Mucosa of rectum (tissue), 2 donors: ENCODE results near the gene ARMC9.

Experiments used
- H3K27ac ChIP-seq, 2 donors: one replicate each; pipeline ENCODE4 v1.7.0; 2013; ENCODE audit warnings: inconsistent platforms in 2 of 2, low read depth in 2 of 2, low read length in 2 of 2
- H3K27me3 ChIP-seq, 2 donors: one replicate each; pipeline ENCODE4 v1.7.0; 2013; ENCODE audit warnings: low read length in 2 of 2; ENCODE audit not compliant: control insufficient read depth in 2 of 2, insufficient read depth in 2 of 2
- H3K36me3 ChIP-seq, 2 donors: one replicate each; pipeline ENCODE4 v1.7.0; 2013; ENCODE audit warnings: low read length in 2 of 2; ENCODE audit not compliant: control insufficient read depth in 2 of 2, insufficient read depth in 2 of 2
- H3K4me1 ChIP-seq, 2 donors: one replicate each; pipeline ENCODE4 v1.7.0; 2013; ENCODE audit warnings: low read length in 2 of 2, mild to moderate bottlenecking in 1 of 2; ENCODE audit not compliant: control insufficient read depth in 2 of 2, insufficient read depth in 2 of 2
- H3K4me3 ChIP-seq, 2 donors: one replicate each; pipeline ENCODE4 v1.7.0; 2013; ENCODE audit warnings: low read length in 2 of 2
- H3K9ac ChIP-seq, 2 donors: one replicate each; pipeline ENCODE4 v1.7.0; 2013; ENCODE audit warnings: low read length in 2 of 2, low read depth in 1 of 2, mild to moderate bottlenecking in 1 of 2
- H3K9me3 ChIP-seq, 2 donors: one replicate each; pipeline ENCODE4 v1.7.0; 2013; ENCODE audit warnings: low read length in 2 of 2; ENCODE audit not compliant: control insufficient read depth in 2 of 2
- donor health status: healthy.
- donor health status: Normal muscosa, but diverticular disease.

Gene ARMC9

GRCh38 chr2:231321021-231321420 is 122.6 kb downstream of the ARMC9 start:
- no peaks in the 10 kb centered on the region for H3K27me3 ChIP-seq
- H3K9me3 ChIP-seq, result no peaks in the 10 kb centered on the region
- H3K4me3 ChIP-seq, result no peak overlapping the region
- no peak overlapping the region for H3K9ac ChIP-seq
- H3K4me1 ChIP-seq, result no peaks in the 10 kb centered on the region
- H3K27ac ChIP-seq, result peak overlapping the region; percentile 13 to 25
- peaks cover 0 to 4% of the 10 kb centered on the region in 2 donors for H3K36me3 ChIP-seq

GRCh38 chr2:231321556-231322334 is 123.3 kb downstream of the ARMC9 start:
- Histone ChIP-seq H3K9me3 (no peaks in the 10 kb centered on the region), H3K36me3 (peaks cover 0 to 4% of the 10 kb centered on the region in 2 donors), H3K9ac (no peak overlapping the region), H3K4me3 (no peak overlapping the region), H3K27me3 (no peaks in the 10 kb centered on the region), H3K27ac (peak overlapping the region in 1 of 2 donors; percentile 6), H3K4me1 (no peaks in the 10 kb centered on the region)

GRCh38 chr2:231323316-231323715 is 124.9 kb downstream of the ARMC9 start:
- no peaks in the 10 kb centered on the region for H3K4me1 ChIP-seq
- no peak overlapping the region for H3K4me3 ChIP-seq
- H3K9me3 ChIP-seq, result no peaks in the 10 kb centered on the region
- H3K27ac ChIP-seq, result no peak overlapping the region
- H3K36me3 ChIP-seq, result peaks cover 0 to 4% of the 10 kb centered on the region in 2 donors
- H3K27me3 ChIP-seq, result no peaks in the 10 kb centered on the region
- no peak overlapping the region for H3K9ac ChIP-seq

- Histone ChIP-seq H3K9me3 (no peaks in the 10 kb centered on the region), H3K4me3 (no peak overlapping the region), H3K4me1 (no peaks in the 10 kb centered on the region), H3K36me3 (no peaks in the 10 kb centered on the region), H3K27me3 (no peaks in the 10 kb centered on the region), H3K27ac (no peak overlapping the region), H3K9ac (no peak overlapping the region)
Measured at GRCh38 chr2:231325826-231326225, 127.4 kb downstream of the ARMC9 start.

DNA sequence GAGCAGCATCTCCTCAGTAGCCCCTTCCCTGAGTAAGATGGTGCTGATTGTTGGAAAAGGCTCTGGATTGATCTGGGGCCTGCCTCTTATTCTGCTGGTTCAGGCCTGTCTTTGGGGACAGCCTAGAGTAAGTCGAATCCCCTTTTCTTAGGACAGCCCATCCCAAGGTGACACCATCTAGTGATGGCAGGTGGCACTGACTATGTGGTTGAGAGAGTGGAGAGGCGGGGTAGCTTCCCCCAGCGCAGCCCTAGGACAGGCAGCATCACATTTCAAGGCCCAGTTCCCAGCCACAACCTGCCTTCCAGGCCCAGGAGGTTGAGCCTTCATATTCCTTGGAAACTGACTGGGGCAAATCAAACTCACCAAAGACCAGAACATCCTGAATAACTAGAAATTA is 128.0 kb downstream of the ARMC9 start:
- no peaks in the 10 kb centered on the region for H3K4me1 ChIP-seq
- no peak overlapping the region for H3K9ac ChIP-seq
- no peaks in the 10 kb centered on the region for H3K27me3 ChIP-seq
- no peaks in the 10 kb centered on the region for H3K36me3 ChIP-seq
- H3K9me3 ChIP-seq, result no peaks in the 10 kb centered on the region
- no peak overlapping the region for H3K27ac ChIP-seq
- H3K4me3 ChIP-seq, result no peak overlapping the region

- Histone ChIP-seq H3K4me3 (no peak overlapping the region), H3K27me3 (no peaks in the 10 kb centered on the region), H3K4me1 (no peaks in the 10 kb centered on the region), H3K9me3 (no peaks in the 10 kb centered on the region), H3K9ac (no peak overlapping the region), H3K27ac (no peak overlapping the region), H3K36me3 (peaks cover 0 to 5% of the 10 kb centered on the region in 2 donors)
Measured at GRCh38 chr2:231330311-231330710, 131.9 kb downstream of the ARMC9 start.

- Histone ChIP-seq H3K27ac (no peak overlapping the region), H3K36me3 (peaks cover 0 to 5% of the 10 kb centered on the region in 2 donors), H3K9me3 (no peaks in the 10 kb centered on the region), H3K4me1 (no peaks in the 10 kb centered on the region), H3K9ac (no peak overlapping the region), H3K4me3 (no peak overlapping the region), H3K27me3 (no peaks in the 10 kb centered on the region)
Measured at GRCh38 chr2:231331533-231331932, 133.1 kb downstream of the ARMC9 start.

- H3K27me3 ChIP-seq, result no peaks in the 10 kb centered on the region
- H3K36me3 ChIP-seq, result peaks cover 0 to 5% of the 10 kb centered on the region in 2 donors
- no peak overlapping the region for H3K4me3 ChIP-seq
- H3K27ac ChIP-seq, result no peak overlapping the region
- no peak overlapping the region for H3K9ac ChIP-seq
- H3K4me1 ChIP-seq, result no peaks in the 10 kb centered on the region
- H3K9me3 ChIP-seq, result no peaks in the 10 kb centered on the region
Measured at GRCh38 chr2:231332388-231332787, 134.0 kb downstream of the ARMC9 start.

DNA sequence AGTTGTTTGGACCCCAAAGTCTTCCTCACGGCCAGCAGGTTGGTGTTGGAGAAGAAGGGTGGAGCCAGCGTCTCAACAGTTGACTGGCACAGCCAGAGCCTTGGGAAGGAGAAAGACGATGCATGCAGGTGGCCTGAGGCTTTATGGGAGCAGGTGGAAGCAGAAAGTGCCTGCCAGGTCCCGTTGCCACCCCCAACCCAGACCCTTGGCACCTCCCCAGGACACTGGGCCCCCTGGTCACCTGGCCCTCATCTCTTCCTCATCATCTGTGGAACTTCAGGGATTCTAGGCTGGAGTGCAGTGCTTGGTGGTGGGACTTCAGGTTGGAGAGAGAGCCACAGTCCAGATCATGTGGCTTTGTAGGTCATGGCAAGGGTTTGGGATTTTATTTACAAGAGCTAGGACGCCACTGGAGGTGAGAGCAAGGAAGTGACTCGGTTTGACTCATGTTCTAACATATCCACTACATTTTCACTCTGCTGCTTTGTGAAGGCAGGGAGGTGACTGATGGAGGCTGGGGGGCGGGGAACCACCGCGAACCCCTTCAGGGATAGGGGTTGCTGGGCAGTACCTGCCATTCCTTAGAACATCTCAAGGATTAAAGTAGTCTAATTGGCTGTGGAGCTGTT is 134.6 kb downstream of the ARMC9 start:
- no peak overlapping the region for H3K9ac ChIP-seq
- H3K36me3 ChIP-seq, result peaks cover 0 to 5% of the 10 kb centered on the region in 2 donors
- H3K27me3 ChIP-seq, result no peaks in the 10 kb centered on the region
- no peaks in the 10 kb centered on the region for H3K4me1 ChIP-seq
- H3K27ac ChIP-seq, result no peak overlapping the region
- no peak overlapping the region for H3K4me3 ChIP-seq
- H3K9me3 ChIP-seq, result no peaks in the 10 kb centered on the region

GRCh38 chr2:231334179-231334930 is 135.9 kb downstream of the ARMC9 start:
- Histone ChIP-seq H3K9me3 (no peaks in the 10 kb centered on the region), H3K27me3 (no peaks in the 10 kb centered on the region), H3K4me3 (no peak overlapping the region), H3K9ac (no peak overlapping the region), H3K27ac (no peak overlapping the region), H3K4me1 (no peaks in the 10 kb centered on the region), H3K36me3 (peaks cover 0 to 5% of the 10 kb centered on the region in 2 donors)
